Caki2 (cell line): ENCODE data around the gene BSN. TPM values are rescaled to one million over a fixed set of nuclear protein-coding genes. Genes with fewer than 3 reads are reported as not detected.
A peak's percentile ranks its signal among the peaks of the same experiment; 100 is the strongest.

Source experiments
- DNase-seq: peaks from one replicate; pipeline ENCODE4 v3.0.0-alpha.2; 2015; ENCODE audit warnings: low read depth
- in situ Hi-C: cut with HindIII; loops from 2 replicates; pipeline ENCODE4 v1.10.0; 2016; ENCODE audit warnings: low sequenced_read_pairs, low pct_unique_long_range_greater_than_20kb, mixed read lengths
- total RNA-seq: library from RNA; depleted of rRNA; stranded (reverse); fragments of >200 nt; shearing (Covaris generic); gene quantifications from 2 replicates; pipeline ENCODE4 v1.2.3, GENCODE V29; 2014; ENCODE audit warnings: low replicate concordance

BSN gene
- total RNA-seq, 1 experiment from 2014 or later: 0.03 TPM

DNA sequence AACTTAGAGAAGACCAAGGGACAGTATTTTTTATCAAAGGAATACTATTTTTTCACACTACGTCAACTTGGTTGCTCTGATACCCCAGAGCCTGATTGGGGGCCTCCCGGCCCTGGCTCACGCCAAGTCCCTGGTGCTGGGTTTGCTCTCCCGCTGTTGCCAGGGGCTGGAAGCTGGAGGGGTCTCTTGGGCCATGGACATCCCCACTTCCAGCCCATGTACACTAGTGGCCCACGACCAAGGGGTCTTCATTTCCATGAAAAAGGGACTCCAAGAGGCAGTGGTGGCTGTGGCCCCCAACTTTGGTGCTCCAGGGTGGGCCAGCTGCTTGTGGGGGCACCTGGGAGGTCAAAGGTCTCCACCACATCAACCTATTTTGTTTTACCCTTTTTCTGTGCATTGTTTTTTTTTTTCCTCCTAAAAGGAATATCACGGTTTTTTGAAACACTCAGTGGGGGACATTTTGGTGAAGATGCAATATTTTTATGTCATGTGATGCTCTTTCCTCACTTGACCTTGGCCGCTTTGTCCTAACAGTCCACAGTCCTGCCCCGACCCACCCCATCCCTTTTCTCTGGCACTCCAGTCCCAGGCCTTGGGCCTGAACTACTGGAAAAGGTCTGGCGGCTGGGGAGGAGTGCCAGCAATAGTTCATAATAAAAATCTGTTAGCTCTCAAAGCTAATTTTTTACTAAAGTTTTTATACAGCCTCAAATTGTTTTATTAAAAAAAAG is 20.3 kb upstream of the BSN start:
- no peak for DNase-seq
- in situ Hi-C loops: no loop called here

GRCh38 chr3:49534581-49535441 is 19.5 kb upstream of the BSN start:
- peak; percentile 59 for DNase-seq
- in situ Hi-C loops: no loop called here

DNA sequence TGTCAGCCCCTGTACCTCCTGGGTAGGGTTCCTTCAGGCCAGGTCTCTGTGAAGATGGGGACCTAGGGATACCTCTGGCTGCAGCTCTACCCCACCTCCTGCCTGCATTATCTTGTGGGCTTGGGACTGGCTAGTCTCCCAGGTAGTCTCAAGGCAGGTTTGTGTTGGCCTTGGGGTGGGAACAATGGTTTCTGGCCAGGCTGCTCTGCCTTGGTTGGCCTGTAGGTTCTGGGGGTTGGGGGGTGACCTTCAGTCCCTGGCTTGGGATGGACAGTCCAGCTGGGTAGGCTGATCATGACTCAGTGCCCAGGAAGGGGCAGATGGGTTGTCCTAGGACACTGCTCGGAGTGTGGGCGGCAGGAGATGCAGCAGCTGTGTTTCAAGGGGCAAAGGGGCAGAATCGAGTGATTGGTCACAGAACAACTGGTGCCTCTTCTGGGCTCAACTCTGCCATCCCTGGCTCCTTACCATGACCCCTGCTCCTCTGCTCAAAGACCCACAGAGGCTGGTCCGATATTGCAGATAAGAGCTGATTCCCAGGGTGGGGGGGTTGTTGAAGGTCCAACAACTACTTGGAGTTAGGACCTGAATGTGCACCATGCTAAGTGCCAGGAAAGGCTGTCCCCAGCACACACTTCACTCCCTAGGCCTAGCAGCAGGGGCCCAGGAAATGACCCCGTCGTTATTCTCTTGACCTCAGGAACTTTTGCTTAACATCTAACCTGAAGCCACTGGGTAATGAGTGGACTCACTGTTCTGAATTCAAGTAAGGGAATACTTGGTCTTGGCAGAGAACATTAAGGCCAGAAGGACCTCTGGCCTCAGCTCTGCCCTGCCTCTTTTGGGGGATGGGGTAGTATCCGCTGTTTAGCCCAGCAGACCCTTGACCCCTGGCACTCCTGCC is 18.1 kb upstream of the BSN start:
- no peak for DNase-seq
- in situ Hi-C loops: no loop called here

GRCh38 chr3:49536875-49537533 is 17.3 kb upstream of the BSN start:
- DNase-seq: no peak
- in situ Hi-C loops: no loop called here

- peak; percentile 85 for DNase-seq
- in situ Hi-C loops: no loop called here
Measured at GRCh38 chr3:49539659-49540560, 14.4 kb upstream of the BSN start.

DNA sequence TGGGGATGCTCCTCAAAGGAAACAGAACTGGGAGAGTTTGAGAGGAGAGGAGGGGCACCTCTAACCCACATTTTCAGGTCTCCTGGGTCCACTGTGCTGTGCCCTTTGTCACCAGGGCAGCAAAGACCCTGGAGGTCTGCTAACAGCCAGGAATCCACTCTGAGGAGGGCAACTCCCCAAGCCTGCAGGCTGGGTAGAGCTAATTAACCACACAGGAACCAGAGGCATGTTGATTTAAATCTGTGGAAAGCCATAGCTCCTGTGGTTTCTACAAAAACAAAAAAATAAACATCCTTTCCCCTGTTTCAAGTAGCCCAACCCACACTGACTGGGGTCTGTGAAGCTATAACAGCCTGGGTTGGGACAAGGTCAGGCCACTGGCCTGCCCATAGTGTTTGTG is 2.2 kb upstream of the BSN start:
- DNase-seq: no peak
- in situ Hi-C loops: no loop called here

- in situ Hi-C loops: no loop called here
- DNase-seq: no peak
Measured at GRCh38 chr3:49553324-49553691, 969 bp upstream of the BSN start.

DNA sequence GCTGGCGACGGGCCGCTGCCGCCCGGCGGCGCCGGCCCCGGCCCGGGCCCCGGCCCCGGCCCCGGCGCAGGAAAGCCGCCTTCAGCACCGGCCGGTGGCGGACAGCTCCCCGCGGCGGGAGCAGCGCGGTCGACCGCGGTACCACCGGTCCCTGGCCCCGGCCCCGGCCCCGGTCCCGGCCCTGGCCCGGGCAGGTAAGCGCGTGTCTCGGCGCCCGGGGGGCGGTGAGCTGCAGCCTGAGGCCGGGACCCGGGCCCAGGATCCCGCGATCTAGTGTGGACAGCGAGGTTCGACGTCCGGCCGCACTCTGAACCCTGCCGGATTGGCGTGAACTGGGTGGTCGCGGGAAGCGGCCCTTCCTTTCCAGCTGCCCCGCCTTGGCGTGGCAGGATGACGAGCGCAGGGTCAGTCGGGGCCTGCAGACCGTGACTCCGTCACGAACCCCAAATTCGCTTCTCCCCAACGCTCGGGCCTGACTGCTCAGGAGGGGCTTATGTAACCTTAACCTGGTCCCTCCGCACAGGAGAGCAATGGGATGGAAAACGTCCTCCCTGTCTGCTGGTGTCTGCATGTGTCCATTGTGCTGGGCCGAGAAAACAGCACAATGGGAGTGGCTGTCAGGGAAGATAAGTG is 472 bp downstream of the BSN start:
- no peak for DNase-seq
- in situ Hi-C loops: no loop called here

DNA sequence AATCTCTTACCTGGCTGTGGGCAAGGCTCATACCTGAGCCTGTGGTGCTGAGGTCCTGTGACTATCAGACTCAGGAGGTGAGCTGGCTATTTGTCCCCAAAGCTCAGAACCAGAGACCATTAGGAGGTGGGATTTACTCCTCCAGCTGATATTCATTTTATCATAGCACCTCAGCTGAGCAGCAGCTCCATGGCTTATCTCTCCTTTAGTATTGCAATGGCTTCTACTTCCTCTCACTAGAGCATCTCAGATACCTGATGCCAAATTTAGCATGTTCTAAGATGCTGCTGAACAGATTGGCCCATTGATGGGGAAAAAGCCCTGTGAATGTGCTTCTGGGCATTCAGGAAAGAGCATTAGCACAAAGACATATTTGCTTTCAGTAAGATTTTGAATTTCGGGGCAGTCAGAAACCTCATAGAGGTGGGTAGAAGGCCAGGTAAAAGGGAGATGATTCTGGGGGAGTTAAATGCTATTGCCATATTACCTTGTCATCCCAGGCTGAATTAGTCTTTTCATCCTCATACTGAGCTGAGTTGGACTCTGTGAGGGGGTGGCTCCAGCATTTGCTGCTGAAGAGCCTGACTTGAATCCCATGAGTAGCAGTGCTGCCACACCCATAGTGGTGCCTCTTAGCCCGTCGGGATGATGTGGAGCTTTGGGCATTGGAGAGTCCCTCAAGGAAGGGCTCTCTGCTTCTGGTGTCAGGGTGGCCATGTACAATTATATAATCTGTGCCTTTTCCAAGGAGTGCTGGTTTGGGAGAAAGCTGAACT is 2.4 kb downstream of the BSN start:
- in situ Hi-C loops: no loop called here

GRCh38 chr3:49563040-49563578 is 8.8 kb downstream of the BSN start:
- in situ Hi-C loops: no loop called here
- DNase-seq: no peak

More for the DNA sequence above, 2.4 kb downstream of the BSN start:
- DNase-seq: no peak

GRCh38 chr3:49563766-49564165 is 9.5 kb downstream of the BSN start:
- in situ Hi-C loops: no loop called here

GRCh38 chr3:49566312-49566711 is 12.0 kb downstream of the BSN start:
- no peak for DNase-seq
- in situ Hi-C loops: no loop called here

More at GRCh38 chr3:49563766-49564165, 9.5 kb downstream of the BSN start:
- no peak for DNase-seq

DNA sequence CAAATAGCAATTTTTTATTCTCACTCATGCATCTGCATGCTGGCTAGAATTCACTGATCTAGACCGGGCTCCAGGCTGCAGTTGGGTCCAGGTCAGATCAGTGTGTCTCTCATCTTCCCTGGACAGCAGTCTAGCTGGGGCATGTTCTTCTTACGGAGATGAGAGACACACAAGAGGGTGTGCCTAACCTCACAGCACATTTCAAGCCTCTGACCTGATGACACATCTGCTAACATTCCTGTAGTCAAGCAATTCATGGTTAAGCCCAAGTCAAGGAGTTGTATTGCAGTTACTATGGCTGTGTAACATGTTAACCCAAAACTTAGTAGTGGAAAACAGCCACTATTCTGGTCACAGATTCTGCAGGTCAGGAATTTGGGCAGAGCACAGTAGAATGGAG is 13.1 kb downstream of the BSN start:
- no peak for DNase-seq
- in situ Hi-C loops: no loop called here

- no peak for DNase-seq
- in situ Hi-C loops: no loop called here
Measured at GRCh38 chr3:49568965-49569364, 14.7 kb downstream of the BSN start.

DNA sequence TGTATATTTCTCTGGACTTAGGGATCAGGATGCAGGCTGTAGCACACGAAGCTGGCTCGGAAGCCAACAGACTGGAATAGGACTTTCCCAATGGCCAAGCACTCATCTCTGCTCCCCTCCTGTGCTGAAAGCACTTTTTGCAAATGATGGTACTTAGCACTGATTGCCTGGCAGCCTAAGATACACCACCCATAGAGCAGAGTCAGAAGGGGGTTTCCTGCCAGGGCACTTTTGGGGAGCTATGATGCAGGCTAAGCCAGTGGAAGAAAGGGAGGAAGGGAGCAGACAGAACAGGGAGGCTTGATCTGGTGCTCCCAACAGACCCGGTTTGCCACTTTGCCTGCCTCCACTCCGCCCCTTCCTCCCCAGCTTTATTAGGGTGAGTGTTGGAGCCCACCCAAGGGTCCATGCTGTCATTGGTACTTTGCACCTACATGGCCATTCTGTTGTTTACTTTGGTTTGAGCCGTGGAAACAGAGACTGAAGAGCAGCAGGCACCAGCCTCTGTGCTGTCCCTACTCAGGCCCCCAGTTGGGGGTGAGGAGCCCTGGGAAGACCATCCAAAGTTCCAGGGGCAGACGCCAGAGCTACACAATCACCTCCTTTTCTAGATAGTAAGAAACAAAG is 15.9 kb downstream of the BSN start:
- no peak for DNase-seq
- in situ Hi-C loops: no loop called here

DNA sequence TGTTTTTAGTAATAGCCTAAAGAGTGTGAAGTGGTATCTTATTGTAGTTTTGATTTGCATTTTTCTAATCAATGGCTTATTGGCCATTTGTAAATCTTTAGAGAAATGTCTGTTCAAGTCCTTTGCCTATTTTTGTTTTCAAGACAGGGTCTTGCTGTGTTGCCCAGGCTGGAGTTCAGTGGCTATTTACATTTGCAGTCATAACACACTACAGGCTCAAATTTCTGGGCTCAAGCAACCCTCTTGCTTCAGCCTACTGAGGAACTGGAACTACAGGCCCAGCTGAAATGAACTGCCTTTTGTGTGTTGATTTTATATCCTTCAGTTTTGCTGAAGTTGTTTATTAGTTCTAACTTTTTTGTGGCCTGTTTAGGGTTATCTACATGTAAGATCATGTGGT is 27.9 kb downstream of the BSN start:
- no peak for DNase-seq
- in situ Hi-C loops: no loop called here
